Lower leg skin (tissue), 4 donors: ENCODE results near the gene HS3ST4. TPM values are rescaled to one million over a fixed set of nuclear protein-coding genes. Genes with fewer than 3 reads are reported as not detected.

ENCODE experiments used
- DNase-seq, 2 donors: peaks; one replicate each; pipeline ENCODE4 v3.0.0-alpha.2; 2019; ENCODE audit warnings: low spot score in 2 of 2
- H3K4me3 ChIP-seq: fragments of 200-600 bp; sonication (generic); 2 replicates; pipeline ENCODE4 v1.5.1; 2017; ENCODE audit warnings: mild to moderate bottlenecking, low read depth; ENCODE audit not compliant: poor library complexity, severe bottlenecking
- POLR2A ChIP-seq, 2 donors: fragments of 450-650 bp; IDR thresholded peaks; one replicate each; pipeline ENCODE4 v1.6.1; 2016 to 2017; ENCODE audit warnings: antibody characterized with exemption in 2 of 2, mild to moderate bottlenecking in 1 of 2, moderate library complexity in 1 of 2
- WGBS, 2 donors: methylation state at CpG; one replicate each; pipeline ENCODE4 v1.1.5; 2018; 5-methylcytosine and 5-hydroxymethylcytosine counted together
- intact Hi-C: fragments of 100-400 bp; cut with DNase I; formaldehyde crosslinking; loops from one replicate; pipeline ENCODE4 v1.15.0; 2023; ENCODE audit warnings: low total_unique reads
- total RNA-seq, 4 donors: library from RNA; depleted of rRNA; stranded (reverse); fragments of >200 nt; gene quantifications; one replicate each; pipeline ENCODE4 v1.1.0, GENCODE V29; 2016
- TF ChIP-seq, protein P1 (sequence below), 3 donors: fragments of 450-650 bp; IDR thresholded peaks; one replicate each; pipeline ENCODE4 v1.5.1; 2016; ENCODE audit warnings: antibody characterized with exemption in 3 of 3, mild to moderate bottlenecking in 3 of 3, moderate library complexity in 2 of 3

HS3ST4 gene
- total RNA-seq, 4 donors from 2014 or later = 0.17 to 2.4 (median 0.84) TPM; not detected in 1

GRCh38 chr16:25897702-25898101, 205.9 kb downstream of the HS3ST4 start:
- TF ChIP-seq, protein P1, sequence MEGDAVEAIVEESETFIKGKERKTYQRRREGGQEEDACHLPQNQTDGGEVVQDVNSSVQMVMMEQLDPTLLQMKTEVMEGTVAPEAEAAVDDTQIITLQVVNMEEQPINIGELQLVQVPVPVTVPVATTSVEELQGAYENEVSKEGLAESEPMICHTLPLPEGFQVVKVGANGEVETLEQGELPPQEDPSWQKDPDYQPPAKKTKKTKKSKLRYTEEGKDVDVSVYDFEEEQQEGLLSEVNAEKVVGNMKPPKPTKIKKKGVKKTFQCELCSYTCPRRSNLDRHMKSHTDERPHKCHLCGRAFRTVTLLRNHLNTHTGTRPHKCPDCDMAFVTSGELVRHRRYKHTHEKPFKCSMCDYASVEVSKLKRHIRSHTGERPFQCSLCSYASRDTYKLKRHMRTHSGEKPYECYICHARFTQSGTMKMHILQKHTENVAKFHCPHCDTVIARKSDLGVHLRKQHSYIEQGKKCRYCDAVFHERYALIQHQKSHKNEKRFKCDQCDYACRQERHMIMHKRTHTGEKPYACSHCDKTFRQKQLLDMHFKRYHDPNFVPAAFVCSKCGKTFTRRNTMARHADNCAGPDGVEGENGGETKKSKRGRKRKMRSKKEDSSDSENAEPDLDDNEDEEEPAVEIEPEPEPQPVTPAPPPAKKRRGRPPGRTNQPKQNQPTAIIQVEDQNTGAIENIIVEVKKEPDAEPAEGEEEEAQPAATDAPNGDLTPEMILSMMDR (IDR thresholded peaks at IDR 0.05) = no peak
- no peak for TF ChIP-seq POLR2A (IDR thresholded peaks at IDR 0.05)
- DNase-seq = no peak
- intact Hi-C loops = no loop called here
- WGBS, 2 donors = 38 to 44% methylated on average over 10 of the region's 10 CpGs
- H3K4me3 ChIP-seq = no peak overlapping the region

- WGBS, 2 donors = 81 to 84% methylated on average over 6 of the region's 6 CpGs
These were observed 214.1 kb downstream of the HS3ST4 start for GRCh38 chr16:25905810-25906209.

DNA sequence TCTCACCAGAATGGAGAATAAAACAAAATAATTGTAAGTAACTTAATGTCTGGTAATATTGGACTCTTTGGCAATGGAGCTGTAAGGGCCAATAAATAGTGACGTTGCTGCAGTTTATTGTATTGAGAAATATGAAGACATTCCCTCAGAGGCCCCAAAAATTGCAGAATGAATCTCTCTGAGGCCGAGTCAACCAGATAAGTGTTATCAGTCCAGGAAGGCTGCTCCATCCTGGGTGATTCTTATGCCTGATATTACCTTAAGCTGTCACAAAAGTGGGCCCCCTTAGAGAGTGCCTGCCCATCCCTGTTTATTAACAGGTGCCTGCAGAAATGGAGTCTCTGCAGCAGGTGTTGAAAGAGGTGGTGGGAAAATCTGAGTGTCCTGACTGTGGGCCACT, 219.2 kb downstream of the HS3ST4 start:
- TF ChIP-seq, protein P1 (IDR thresholded peaks at IDR 0.05) = no peak
- TF ChIP-seq POLR2A (IDR thresholded peaks at IDR 0.05) = no peak
- intact Hi-C loops = no loop called here
- WGBS, 2 donors = 49 to 55% methylated on average over 2 of the region's 2 CpGs
- H3K4me3 ChIP-seq = no peak overlapping the region
- DNase-seq = no peak

More at GRCh38 chr16:25905810-25906209, 214.1 kb downstream of the HS3ST4 start:
- DNase-seq = no peak
- no peak overlapping the region for H3K4me3 ChIP-seq
- TF ChIP-seq, protein P1 (IDR thresholded peaks at IDR 0.05) = no peak
- TF ChIP-seq POLR2A (IDR thresholded peaks at IDR 0.05) = no peak
- intact Hi-C loops = no loop called here

- no peak for DNase-seq
- intact Hi-C loops = no loop called here
- TF ChIP-seq, protein P1 (IDR thresholded peaks at IDR 0.05) = no peak
- TF ChIP-seq POLR2A (IDR thresholded peaks at IDR 0.05) = no peak
- WGBS, 2 donors = 63 to 79% methylated on average over 5 of the region's 5 CpGs
- no peak overlapping the region for H3K4me3 ChIP-seq
These were observed 220.6 kb downstream of the HS3ST4 start for GRCh38 chr16:25912321-25912720.

- TF ChIP-seq, protein P1 (IDR thresholded peaks at IDR 0.05) = no peak
- TF ChIP-seq POLR2A (IDR thresholded peaks at IDR 0.05) = no peak
- WGBS, 2 donors = 75 to 78% methylated on average over 7 of the region's 7 CpGs
- DNase-seq = no peak
- H3K4me3 ChIP-seq = no peak overlapping the region
- intact Hi-C loops = no loop called here
These were observed 222.7 kb downstream of the HS3ST4 start for GRCh38 chr16:25914357-25914962.

DNA sequence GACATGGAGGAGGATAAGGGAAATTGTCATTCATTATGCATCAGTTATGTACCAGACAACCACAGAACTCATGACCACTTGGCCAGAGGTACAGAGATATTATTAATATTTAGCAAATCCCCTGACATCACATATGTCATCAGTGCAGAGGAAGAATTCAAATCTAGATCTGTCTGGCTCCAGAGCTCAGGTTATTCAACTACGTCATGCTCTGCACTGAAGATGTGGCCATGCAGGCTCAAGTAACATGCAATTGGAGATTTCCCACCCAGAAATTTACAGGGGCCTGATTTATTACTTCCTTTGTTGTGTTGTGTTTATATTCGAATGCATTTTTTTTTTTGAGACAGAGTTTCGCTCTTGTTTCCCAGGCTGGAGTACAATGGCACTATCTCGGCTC, 224.3 kb downstream of the HS3ST4 start:
- TF ChIP-seq, protein P1 (IDR thresholded peaks at IDR 0.05) = no peak
- no peak for TF ChIP-seq POLR2A (IDR thresholded peaks at IDR 0.05)
- H3K4me3 ChIP-seq = no peak overlapping the region
- WGBS, 2 donors = 29 to 33% methylated on average over 4 of the region's 4 CpGs
- intact Hi-C loops = no loop called here
- no peak for DNase-seq
